Ishikawa (cell line): Measurements from ENCODE around the gene SLC5A8.

Experiments used
- CEBPB ChIP-seq: IDR thresholded peaks from 2 replicates; pipeline ENCODE4 v1.6.1; 2012
- CREB1 ChIP-seq: IDR thresholded peaks from 2 replicates; pipeline ENCODE4 v1.6.1; 2012; ENCODE audit warnings: low read depth
- EGR1 ChIP-seq: IDR thresholded peaks from 2 replicates; pipeline ENCODE4 v1.6.1; 2012
- EP300 ChIP-seq: IDR thresholded peaks from 2 replicates; pipeline ENCODE4 v1.6.1; 2012; ENCODE audit warnings: borderline replicate concordance
- FOXM1 ChIP-seq: IDR thresholded peaks from 2 replicates; pipeline ENCODE4 v1.6.1; 2012; ENCODE audit warnings: low read depth, borderline replicate concordance
- MAX ChIP-seq: IDR thresholded peaks from 2 replicates; pipeline ENCODE4 v1.6.1; 2012
- NFIC ChIP-seq: IDR thresholded peaks from 2 replicates; pipeline ENCODE4 v1.6.1; 2012
- RAD21 ChIP-seq: IDR thresholded peaks from 2 replicates; pipeline ENCODE4 v1.6.1; 2012; ENCODE audit warnings: low read depth
- TAF1 ChIP-seq: IDR thresholded peaks from 2 replicates; pipeline ENCODE4 v1.6.1; 2012; ENCODE audit warnings: low read depth, mild to moderate bottlenecking
- TCF12 ChIP-seq: IDR thresholded peaks from 2 replicates; pipeline ENCODE4 v1.6.1; 2012; ENCODE audit warnings: low read depth
- TEAD4 ChIP-seq: IDR thresholded peaks from 2 replicates; pipeline ENCODE4 v1.6.1; 2012
- ZBTB7A ChIP-seq: IDR thresholded peaks from 2 replicates; pipeline ENCODE4 v1.6.1; 2012; ENCODE audit warnings: low read depth
- TF ChIP-seq, protein P1 (sequence below): IDR thresholded peaks from 2 replicates; pipeline ENCODE4 v1.6.1; 2012; ENCODE audit warnings: low read depth, mild to moderate bottlenecking
- TF ChIP-seq, protein P2 (sequence below): IDR thresholded peaks from 2 replicates; pipeline ENCODE4 v1.6.1; 2012

Gene SLC5A8

DNA sequence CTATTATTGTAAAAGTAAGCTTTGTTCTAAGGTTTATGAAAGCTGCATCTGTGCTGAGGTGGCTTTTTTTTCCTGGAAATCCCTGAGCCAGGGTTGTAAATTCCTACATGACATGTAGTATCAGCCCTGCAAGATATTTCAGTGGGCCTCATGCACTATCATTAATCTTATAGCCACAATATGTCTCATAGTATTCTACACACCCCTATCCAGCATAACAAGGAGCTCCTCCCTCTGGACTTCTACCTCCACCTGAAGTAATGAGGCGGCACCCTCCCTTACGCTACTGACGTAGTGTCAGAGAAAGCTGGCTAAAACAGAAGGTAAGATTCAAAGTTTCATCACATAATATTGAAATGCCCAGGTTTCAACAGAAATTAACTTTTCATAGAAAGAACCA lies 35.5 kb downstream of the SLC5A8 start:
- TF ChIP-seq TCF12, result no peak
- TF ChIP-seq RAD21, result no peak
- no peak for TF ChIP-seq CEBPB
- TF ChIP-seq, protein P1, sequence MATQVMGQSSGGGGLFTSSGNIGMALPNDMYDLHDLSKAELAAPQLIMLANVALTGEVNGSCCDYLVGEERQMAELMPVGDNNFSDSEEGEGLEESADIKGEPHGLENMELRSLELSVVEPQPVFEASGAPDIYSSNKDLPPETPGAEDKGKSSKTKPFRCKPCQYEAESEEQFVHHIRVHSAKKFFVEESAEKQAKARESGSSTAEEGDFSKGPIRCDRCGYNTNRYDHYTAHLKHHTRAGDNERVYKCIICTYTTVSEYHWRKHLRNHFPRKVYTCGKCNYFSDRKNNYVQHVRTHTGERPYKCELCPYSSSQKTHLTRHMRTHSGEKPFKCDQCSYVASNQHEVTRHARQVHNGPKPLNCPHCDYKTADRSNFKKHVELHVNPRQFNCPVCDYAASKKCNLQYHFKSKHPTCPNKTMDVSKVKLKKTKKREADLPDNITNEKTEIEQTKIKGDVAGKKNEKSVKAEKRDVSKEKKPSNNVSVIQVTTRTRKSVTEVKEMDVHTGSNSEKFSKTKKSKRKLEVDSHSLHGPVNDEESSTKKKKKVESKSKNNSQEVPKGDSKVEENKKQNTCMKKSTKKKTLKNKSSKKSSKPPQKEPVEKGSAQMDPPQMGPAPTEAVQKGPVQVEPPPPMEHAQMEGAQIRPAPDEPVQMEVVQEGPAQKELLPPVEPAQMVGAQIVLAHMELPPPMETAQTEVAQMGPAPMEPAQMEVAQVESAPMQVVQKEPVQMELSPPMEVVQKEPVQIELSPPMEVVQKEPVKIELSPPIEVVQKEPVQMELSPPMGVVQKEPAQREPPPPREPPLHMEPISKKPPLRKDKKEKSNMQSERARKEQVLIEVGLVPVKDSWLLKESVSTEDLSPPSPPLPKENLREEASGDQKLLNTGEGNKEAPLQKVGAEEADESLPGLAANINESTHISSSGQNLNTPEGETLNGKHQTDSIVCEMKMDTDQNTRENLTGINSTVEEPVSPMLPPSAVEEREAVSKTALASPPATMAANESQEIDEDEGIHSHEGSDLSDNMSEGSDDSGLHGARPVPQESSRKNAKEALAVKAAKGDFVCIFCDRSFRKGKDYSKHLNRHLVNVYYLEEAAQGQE, result no peak
- TF ChIP-seq TEAD4, result no peak
- no peak for TF ChIP-seq ZBTB7A

DNA sequence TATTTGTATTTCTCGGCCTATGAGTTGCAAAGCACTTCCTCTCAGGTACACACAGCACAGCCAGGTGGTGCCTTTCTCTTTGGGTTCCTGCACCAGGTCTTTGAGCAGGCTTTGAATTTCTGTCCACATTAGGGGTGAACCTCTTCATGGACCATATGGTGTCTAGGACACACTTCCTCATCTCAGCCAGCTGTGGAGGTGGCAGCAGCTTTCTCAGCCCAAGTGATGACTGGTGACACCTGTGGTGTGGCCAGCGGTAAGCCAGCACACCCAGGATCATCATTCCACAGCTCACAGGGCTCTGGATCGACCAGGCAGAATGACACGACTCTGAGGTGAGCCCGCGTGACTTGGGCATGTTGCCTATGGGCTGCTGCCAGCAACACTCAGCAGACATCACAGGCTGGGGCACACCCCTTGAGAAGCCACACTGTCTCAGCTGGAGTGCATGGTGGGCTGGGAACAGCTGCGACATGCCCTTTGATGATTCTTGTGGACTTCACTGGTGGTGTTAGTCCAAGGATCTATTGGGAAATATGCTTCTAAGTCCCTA lies 36.8 kb downstream of the SLC5A8 start:
- TF ChIP-seq FOXM1 (no peak), TEAD4 (no peak), CREB1 (no peak), CEBPB (no peak), TAF1 (no peak), EP300 (no peak)
- TF ChIP-seq, protein P1, result no peak

GRCh38 chr12:101172316-101172715 lies 37.7 kb downstream of the SLC5A8 start:
- TF ChIP-seq RAD21, result peak; percentile 55
- TF ChIP-seq TAF1, result no peak

- TF ChIP-seq FOXM1, result no peak
- no peak for TF ChIP-seq ZBTB7A
- no peak for TF ChIP-seq CEBPB
- TF ChIP-seq RAD21, result no peak
- no peak for TF ChIP-seq EGR1
- TF ChIP-seq, protein P1, result no peak
- no peak for TF ChIP-seq CREB1
- no peak for TF ChIP-seq TCF12
- TF ChIP-seq, protein P2, sequence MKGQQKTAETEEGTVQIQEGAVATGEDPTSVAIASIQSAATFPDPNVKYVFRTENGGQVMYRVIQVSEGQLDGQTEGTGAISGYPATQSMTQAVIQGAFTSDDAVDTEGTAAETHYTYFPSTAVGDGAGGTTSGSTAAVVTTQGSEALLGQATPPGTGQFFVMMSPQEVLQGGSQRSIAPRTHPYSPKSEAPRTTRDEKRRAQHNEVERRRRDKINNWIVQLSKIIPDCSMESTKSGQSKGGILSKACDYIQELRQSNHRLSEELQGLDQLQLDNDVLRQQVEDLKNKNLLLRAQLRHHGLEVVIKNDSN, result no peak
- TF ChIP-seq EP300, result no peak
- TF ChIP-seq TEAD4, result no peak
These were observed 42.0 kb downstream of the SLC5A8 start for GRCh38 chr12:101168001-101168400.

DNA sequence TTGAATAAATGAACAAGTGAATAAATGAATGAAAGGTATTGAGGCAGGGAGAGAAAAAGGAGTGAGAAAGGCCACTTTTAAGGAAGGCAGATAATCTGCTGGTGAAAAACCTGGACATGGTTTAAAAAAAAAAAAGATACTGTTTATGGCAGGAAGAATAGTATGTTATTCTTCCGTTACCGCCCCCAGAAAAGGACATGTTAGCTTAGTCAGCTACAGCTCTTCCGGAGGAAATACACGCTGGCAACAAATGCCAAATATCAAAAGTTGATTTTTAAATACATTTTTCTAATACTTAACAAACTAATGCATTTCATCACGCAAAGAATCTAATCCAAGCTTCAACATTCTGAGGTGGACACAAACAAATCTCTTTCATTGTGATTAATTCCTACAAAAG lies 43.2 kb downstream of the SLC5A8 start:
- TF ChIP-seq, protein P1, result no peak
- TF ChIP-seq, protein P2, result no peak
- TF ChIP-seq MAX, result no peak
- TF ChIP-seq NFIC, result no peak
- no peak for TF ChIP-seq TCF12
- no peak for TF ChIP-seq TEAD4
